Stomach (tissue), 9 donors: ENCODE measurements around the gene MKLN1. TPM values are rescaled to one million over a fixed set of nuclear protein-coding genes. Genes with fewer than 3 reads are reported as not detected.

Experiments used
- DNase-seq, 2 donors: peaks; one replicate each; pipeline versions ENCODE4 v3.0.0 to v3.0.0-alpha.2; 2013 to 2019
- H3K27ac ChIP-seq, 5 donors: fragments of 200-600 bp in 4 of 5; sonication (generic) in 4 of 5; one replicate each; pipeline ENCODE4 v1.5.1; 2013 to 2019; ENCODE audit warnings: mild to moderate bottlenecking in 1 of 5, moderate library complexity in 1 of 5
- H3K27me3 ChIP-seq, 3 donors: fragments of 200-600 bp; sonication (generic); one replicate each; pipeline ENCODE4 v1.5.1; 2017 to 2019; ENCODE audit warnings: mixed run types in 1 of 3
- H3K36me3 ChIP-seq, 4 donors: fragments of 200-600 bp; sonication (generic); 1 replicate in 3 of 4; 2 replicates in 1 of 4; pipeline ENCODE4 v1.5.1; 2016 to 2019
- H3K4me1 ChIP-seq, 4 donors: fragments of 200-600 bp; sonication (generic); one replicate each; pipeline ENCODE4 v1.5.1; 2016 to 2019
- H3K4me3 ChIP-seq, 4 donors: fragments of 200-600 bp; sonication (generic) in 3 of 4; one replicate each; pipeline ENCODE4 v1.5.1; 2016 to 2019; ENCODE audit warnings: mild to moderate bottlenecking in 1 of 4
- H3K9me3 ChIP-seq, 4 donors: fragments of 200-600 bp; sonication (generic); one replicate each; pipeline ENCODE4 v1.5.1; 2016 to 2019
- CTCF ChIP-seq, 7 experiments: fragments of 450-650 bp in 4 of 7; fragments of 200-600 bp in 3 of 7; sonication (generic) in 3 of 7; IDR thresholded peaks; one replicate each; pipeline ENCODE4 v1.5.1; 2016 to 2019; ENCODE audit warnings: antibody characterized with exemption in 7 of 7, control low read depth in 2 of 7, mild to moderate bottlenecking in 1 of 7
- EP300 ChIP-seq: sonication (generic); formaldehyde crosslinking; IDR thresholded peaks from one replicate; pipeline ENCODE4 v1.6.1; 2017; ENCODE audit warnings: antibody characterized with exemption
- POLR2A ChIP-seq, 4 donors: fragments of 450-650 bp; IDR thresholded peaks; one replicate each; pipeline ENCODE4 v1.6.1; 2016; ENCODE audit warnings: antibody characterized with exemption in 4 of 4, control low read depth in 2 of 4, mild to moderate bottlenecking in 1 of 4, moderate library complexity in 1 of 4
- POLR2AphosphoS5 ChIP-seq, 3 donors: sonication (generic); formaldehyde crosslinking; IDR thresholded peaks; one replicate each; pipeline ENCODE4 v1.6.1; 2016; ENCODE audit warnings: antibody characterized with exemption in 3 of 3
- WGBS, 5 donors: extraction: QIAGEN DNeasy Blood & Tissue Kit in 3 of 5; methylation state at CpG; one replicate each; pipeline versions ENCODE4 v1.1.5 to v1.1.7; 2013 to 2018; 5-methylcytosine and 5-hydroxymethylcytosine counted together
- intact Hi-C: fragments of 100-400 bp; cut with DNase I; formaldehyde crosslinking; loops from one replicate; pipeline ENCODE4 v1.15.1; 2023; ENCODE audit warnings: low total_unique reads
- polyA plus RNA-seq, 3 donors: library from polyadenylated mRNA; stranded (reverse); fragments of 200-250 nt; gene quantifications; one replicate each; pipeline ENCODE4 v1.2.3, GENCODE V29; 2013
- total RNA-seq, 5 donors: library from RNA; depleted of rRNA; stranded (reverse); fragments of >200 nt; gene quantifications; one replicate each; pipeline versions ENCODE4 v1.1.0 to v1.2.3, GENCODE V29; 2014 to 2016
- donor health status: healthy with polysubstance abuse.
- donor health status: Bipolar disorder and iron deficiency.
- donor health status: healthy.

MKLN1 gene
- total and polyA plus RNA-seq, 8 donors: 9.4 to 147 (median 30.8) TPM

DNA sequence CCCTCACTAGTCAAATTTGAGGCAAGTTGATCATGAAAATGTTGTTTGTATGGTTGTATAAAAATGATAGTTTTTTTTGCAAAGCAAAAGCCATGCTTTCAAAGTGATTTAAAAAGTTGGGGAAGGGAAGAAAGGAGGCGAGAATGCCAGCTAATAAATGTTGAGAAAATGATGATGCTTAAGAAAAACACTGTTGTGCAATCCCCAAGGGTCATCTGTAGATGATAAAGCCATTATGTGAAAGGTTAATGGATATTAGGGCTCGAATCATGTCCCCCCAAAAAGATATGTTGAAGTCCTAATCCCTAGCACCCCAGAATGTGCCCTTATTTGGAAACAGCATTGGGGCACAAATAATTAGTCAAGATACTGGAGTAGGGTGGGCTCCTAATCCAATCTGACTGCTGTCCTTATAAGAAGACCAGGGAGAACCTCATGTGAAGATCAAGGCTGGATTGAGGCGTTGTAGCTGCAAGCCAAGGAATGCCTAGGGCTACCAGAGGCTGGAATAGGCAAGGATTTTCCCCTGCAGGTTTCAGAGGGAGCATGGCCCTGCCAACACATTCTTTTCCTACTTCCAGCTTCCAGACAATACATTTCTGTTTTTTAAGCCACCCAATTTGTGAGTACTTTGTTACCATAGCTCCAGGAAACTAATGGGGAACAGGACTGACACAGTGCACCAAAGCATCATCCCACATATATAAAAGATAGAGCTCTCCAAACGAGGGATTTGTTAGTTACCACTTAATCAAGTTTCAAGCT is 35.4 kb upstream of the MKLN1 start:
- 78 to 87% (median 82%) methylated on average over 4 of the region's 4 CpGs for WGBS, 5 donors
- no peak for DNase-seq
- intact Hi-C loops: no loop called here
- TF ChIP-seq POLR2AphosphoS5 (IDR thresholded peaks at IDR 0.05): no peak
- TF ChIP-seq POLR2A (IDR thresholded peaks at IDR 0.05): no peak
- peaks cover 0 to 4% (median 0%) of the 10 kb centered on the region in 4 donors for H3K4me1 ChIP-seq
- H3K27me3 ChIP-seq: no peaks in the 10 kb centered on the region
- H3K27ac ChIP-seq: no peak overlapping the region
- no peaks in the 10 kb centered on the region for H3K9me3 ChIP-seq
- no peak overlapping the region for H3K4me3 ChIP-seq
- no peaks in the 10 kb centered on the region for H3K36me3 ChIP-seq

DNA sequence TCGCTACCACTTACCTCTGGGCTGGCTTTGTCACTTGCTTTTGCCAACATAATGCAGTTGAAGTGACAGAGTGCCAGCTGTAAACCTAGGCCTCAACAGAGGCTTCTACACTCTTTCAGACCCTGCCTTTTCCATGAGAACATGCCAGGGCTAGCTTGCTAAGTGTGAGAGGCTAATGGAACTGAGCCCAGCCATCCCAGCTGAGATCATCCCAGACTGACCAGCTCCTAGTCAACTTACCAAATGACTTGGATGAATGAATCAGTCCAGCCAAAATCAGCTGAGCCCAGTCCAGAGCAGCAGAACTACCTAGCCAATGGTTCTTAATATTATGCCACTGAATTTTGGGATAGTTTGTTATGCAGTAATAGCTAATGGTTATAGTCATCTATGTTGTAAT is 34.7 kb upstream of the MKLN1 start:
- Histone ChIP-seq H3K9me3 (no peaks in the 10 kb centered on the region), H3K27me3 (no peaks in the 10 kb centered on the region), H3K27ac (no peak overlapping the region), H3K4me3 (no peak overlapping the region), H3K4me1 (peaks cover 0 to 4% (median 0%) of the 10 kb centered on the region in 4 donors), H3K36me3 (no peaks in the 10 kb centered on the region)
- intact Hi-C loops: no loop called here
- no peak for DNase-seq
- TF ChIP-seq POLR2AphosphoS5 (IDR thresholded peaks at IDR 0.05): no peak
- no peak for TF ChIP-seq POLR2A (IDR thresholded peaks at IDR 0.05)
- TF ChIP-seq EP300: no peak
- TF ChIP-seq CTCF (IDR thresholded peaks at IDR 0.05): no peak
- WGBS, 5 donors: 88 to 100% (median 94%) methylated on average over 1 of the region's 1 CpG

- 16 to 42% (median 27%) methylated on average over 3 of the region's 3 CpGs for WGBS, 5 donors
- intact Hi-C loops: no loop called here
- TF ChIP-seq POLR2AphosphoS5 (IDR thresholded peaks at IDR 0.05): no peak
- Histone ChIP-seq H3K36me3 (no peaks in the 10 kb centered on the region), H3K27ac (no peak overlapping the region), H3K27me3 (no peaks in the 10 kb centered on the region), H3K4me1 (peaks cover 0 to 4% (median 0%) of the 10 kb centered on the region in 4 donors), H3K4me3 (no peak overlapping the region), H3K9me3 (no peaks in the 10 kb centered on the region)
- no peak for DNase-seq
These were observed 33.1 kb upstream of the MKLN1 start for GRCh38 chr7:131294553-131294952.

DNA sequence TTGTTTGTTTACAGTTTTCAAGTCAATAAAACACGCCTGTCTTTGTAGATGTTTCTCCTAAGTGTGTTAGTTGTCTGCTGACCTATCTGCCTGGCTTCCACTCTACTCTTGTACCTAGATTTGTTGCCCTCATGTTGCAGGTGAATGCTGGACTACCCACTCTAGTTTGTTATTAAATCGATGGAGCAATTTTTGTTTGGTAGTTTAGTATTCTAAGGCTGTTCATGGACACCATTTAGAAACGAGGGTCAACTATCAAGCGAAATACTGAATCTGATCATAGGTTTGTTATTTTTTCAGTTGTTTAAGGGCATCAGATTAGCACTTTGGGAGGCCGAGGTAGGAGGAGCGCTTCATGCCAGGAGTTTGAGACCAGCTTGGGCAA is 29.1 kb upstream of the MKLN1 start:
- Histone ChIP-seq H3K36me3 (no peaks in the 10 kb centered on the region), H3K27me3 (no peaks in the 10 kb centered on the region), H3K4me3 (no peak overlapping the region), H3K27ac (no peak overlapping the region), H3K9me3 (no peaks in the 10 kb centered on the region), H3K4me1 (peaks cover 7 to 12% (median 9%) of the 10 kb centered on the region in 4 donors)
- no peak for DNase-seq
- TF ChIP-seq POLR2AphosphoS5 (IDR thresholded peaks at IDR 0.05) (no peak), POLR2A (IDR thresholded peaks at IDR 0.05) (no peak), EP300 (no peak), CTCF (IDR thresholded peaks at IDR 0.05) (no peak)
- intact Hi-C loops: no loop called here
- WGBS, 5 donors: 82 to 87% (median 85%) methylated on average over 6 of the region's 6 CpGs

- DNase-seq: no peak
- H3K4me1 ChIP-seq: peaks cover 7 to 12% (median 9%) of the 10 kb centered on the region in 4 donors
- H3K36me3 ChIP-seq: no peaks in the 10 kb centered on the region
- H3K4me3 ChIP-seq: no peak overlapping the region
- H3K9me3 ChIP-seq: no peaks in the 10 kb centered on the region
- intact Hi-C loops: no loop called here
- H3K27ac ChIP-seq: no peak overlapping the region
- no peak for TF ChIP-seq EP300
- no peak for TF ChIP-seq POLR2A (IDR thresholded peaks at IDR 0.05)
- TF ChIP-seq CTCF (IDR thresholded peaks at IDR 0.05): no peak
- TF ChIP-seq POLR2AphosphoS5 (IDR thresholded peaks at IDR 0.05): no peak
- H3K27me3 ChIP-seq: no peaks in the 10 kb centered on the region
These were observed 28.6 kb upstream of the MKLN1 start for GRCh38 chr7:131299074-131299473.
